GM12872 (cell line): ENCODE results near the gene FNIP2.

Source experiments
- CTCF ChIP-seq: IDR thresholded peaks from 3 replicates; pipeline ENCODE4 v1.5.1; 2011; ENCODE audit warnings: low read depth, mild to moderate bottlenecking, low read length, moderate library complexity; ENCODE audit not compliant: insufficient read depth

FNIP2 gene

GRCh38 chr4:158758142-158758541 is 10.7 kb upstream of the FNIP2 start:
- no peak for TF ChIP-seq CTCF

DNA sequence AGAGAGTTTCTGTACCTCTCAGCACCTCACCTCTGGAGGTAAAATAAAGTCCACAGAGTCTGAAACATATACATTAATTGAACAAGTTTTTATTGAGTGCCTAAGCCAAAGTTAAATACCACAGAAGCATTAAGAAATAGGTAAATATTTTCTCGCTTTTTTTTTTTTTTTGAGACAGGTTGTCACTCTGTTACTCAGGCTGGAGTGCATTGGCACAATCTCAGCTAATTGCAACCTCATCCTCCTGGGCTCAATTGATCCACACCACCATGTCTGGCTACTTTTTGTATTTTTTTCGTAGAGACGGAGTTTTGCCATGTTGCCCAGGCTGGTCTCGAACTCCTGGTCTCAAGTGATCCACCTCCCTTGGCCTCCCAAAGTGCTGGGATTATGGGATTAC is 10.1 kb upstream of the FNIP2 start:
- no peak for TF ChIP-seq CTCF

- TF ChIP-seq CTCF = no peak
These were observed 8.0 kb upstream of the FNIP2 start for GRCh38 chr4:158760866-158761265.

- TF ChIP-seq CTCF = no peak
These were observed 6.3 kb upstream of the FNIP2 start for GRCh38 chr4:158762553-158762952.

- no peak for TF ChIP-seq CTCF
These were observed 5.4 kb upstream of the FNIP2 start for GRCh38 chr4:158763462-158763861.

GRCh38 chr4:158766434-158767044 is 2.3 kb upstream of the FNIP2 start:
- no peak for TF ChIP-seq CTCF

GRCh38 chr4:158767451-158767850 is 1.4 kb upstream of the FNIP2 start:
- TF ChIP-seq CTCF = no peak
